ENCODE measurements around the gene MFN2. TPM values are rescaled to one million over a fixed set of nuclear protein-coding genes. Genes with fewer than 3 reads are reported as not detected.

Gene MFN2
- total RNA-seq, 1 experiment from 2014 or later = 73.9 TPM

DNA sequence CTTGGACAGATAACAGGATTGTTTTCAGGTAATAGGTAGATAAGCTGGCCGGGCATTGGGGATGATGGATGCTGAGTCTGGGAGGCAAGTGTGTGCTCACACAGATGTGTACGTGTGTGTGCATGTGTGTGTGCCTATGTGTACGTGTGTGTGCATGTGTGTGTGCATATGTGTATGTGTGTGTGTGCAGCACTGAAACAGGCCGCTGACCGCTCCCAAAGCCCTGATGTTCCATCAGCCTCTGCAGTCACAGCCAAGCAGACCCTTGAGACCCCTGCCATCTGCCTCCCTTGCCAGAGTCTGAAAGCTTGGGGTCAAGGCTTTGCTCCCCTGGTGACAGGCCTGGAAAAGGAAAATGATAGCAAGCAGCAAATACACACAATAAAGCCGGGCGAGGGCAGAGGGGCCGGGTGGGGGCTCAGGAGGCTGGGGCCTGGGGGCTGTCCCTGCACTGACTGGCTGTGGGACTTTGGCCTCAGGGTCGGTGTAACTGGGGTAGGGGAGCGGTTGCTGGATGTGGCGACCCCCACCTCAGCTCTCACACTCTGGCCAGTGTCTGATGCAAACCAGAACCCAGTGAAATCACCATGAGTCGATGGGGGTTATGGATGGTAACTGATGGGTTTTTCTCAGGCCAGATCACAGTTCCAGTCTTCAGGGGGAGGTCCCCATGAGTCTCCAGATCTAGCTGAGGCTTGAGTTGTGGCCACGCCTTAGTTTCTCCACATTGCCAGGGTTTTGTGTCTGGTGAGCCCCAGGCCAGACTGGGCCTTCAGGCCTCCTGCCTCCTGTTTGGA, 73.7 kb downstream of the MFN2 start:
- CTCF ChIA-PET = no interaction called here
- Histone ChIP-seq H3K4me1 (peaks cover 7% of the 10 kb centered on the region), H3K9me3 (no peaks in the 10 kb centered on the region), H3K27me3 (replicated peaks; ENCODE audit: control insufficient read depth, insufficient read depth, low read length) (no peaks in the 10 kb centered on the region), H3K36me3 (ENCODE audit: control insufficient read depth, insufficient read depth, low read length) (no peaks in the 10 kb centered on the region), H3K4me3 (ENCODE audit: low read depth, low read length) (no peak overlapping the region)
- DNase-seq = no peak
- POLR2A ChIA-PET = no interaction called here
- Mint-ChIP-seq H3K27me3 (ENCODE audit: insufficient read depth, unreplicated experiment) (no peaks in the 10 kb centered on the region), H3K4me1 (ENCODE audit: low read depth, unreplicated experiment) (peaks cover 11% of the 10 kb centered on the region), H3K4me3 (ENCODE audit: unreplicated experiment) (no peak overlapping the region), H3K9me3 (ENCODE audit: unreplicated experiment) (no peaks in the 10 kb centered on the region), H3K27ac (ENCODE audit: unreplicated experiment) (no peak overlapping the region), H3K36me3 (ENCODE audit: insufficient read depth, unreplicated experiment) (no peaks in the 10 kb centered on the region)
- BruUV-seq (replicated peaks) = no TSS peak
- intact Hi-C loops (cut with micrococcal nuclease; ENCODE audit: unreplicated experiment) = no loop called here
- TF ChIP-seq, protein P1, sequence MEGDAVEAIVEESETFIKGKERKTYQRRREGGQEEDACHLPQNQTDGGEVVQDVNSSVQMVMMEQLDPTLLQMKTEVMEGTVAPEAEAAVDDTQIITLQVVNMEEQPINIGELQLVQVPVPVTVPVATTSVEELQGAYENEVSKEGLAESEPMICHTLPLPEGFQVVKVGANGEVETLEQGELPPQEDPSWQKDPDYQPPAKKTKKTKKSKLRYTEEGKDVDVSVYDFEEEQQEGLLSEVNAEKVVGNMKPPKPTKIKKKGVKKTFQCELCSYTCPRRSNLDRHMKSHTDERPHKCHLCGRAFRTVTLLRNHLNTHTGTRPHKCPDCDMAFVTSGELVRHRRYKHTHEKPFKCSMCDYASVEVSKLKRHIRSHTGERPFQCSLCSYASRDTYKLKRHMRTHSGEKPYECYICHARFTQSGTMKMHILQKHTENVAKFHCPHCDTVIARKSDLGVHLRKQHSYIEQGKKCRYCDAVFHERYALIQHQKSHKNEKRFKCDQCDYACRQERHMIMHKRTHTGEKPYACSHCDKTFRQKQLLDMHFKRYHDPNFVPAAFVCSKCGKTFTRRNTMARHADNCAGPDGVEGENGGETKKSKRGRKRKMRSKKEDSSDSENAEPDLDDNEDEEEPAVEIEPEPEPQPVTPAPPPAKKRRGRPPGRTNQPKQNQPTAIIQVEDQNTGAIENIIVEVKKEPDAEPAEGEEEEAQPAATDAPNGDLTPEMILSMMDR (IDR thresholded peaks at IDR 0.05; ENCODE audit: insufficient read depth in 1 of 2, low read depth in 1 of 2, low read length in 1 of 2, severe bottlenecking in 1 of 2, unreplicated experiment in 1 of 2) = no peak

- Histone ChIP-seq H3K36me3 (ENCODE audit: control insufficient read depth, insufficient read depth, low read length) (no peaks in the 10 kb centered on the region), H3K27me3 (replicated peaks; ENCODE audit: control insufficient read depth, insufficient read depth, low read length) (no peaks in the 10 kb centered on the region), H3K9me3 (no peaks in the 10 kb centered on the region), H3K4me1 (peaks cover 7% of the 10 kb centered on the region), H3K4me3 (ENCODE audit: low read depth, low read length) (no peak overlapping the region)
- intact Hi-C loops (cut with micrococcal nuclease; ENCODE audit: unreplicated experiment) = no loop called here
- POLR2A ChIA-PET = no interaction called here
- H3K9me3 Mint-ChIP-seq (ENCODE audit: unreplicated experiment) = no peaks in the 10 kb centered on the region
- H3K27me3 Mint-ChIP-seq (ENCODE audit: insufficient read depth, unreplicated experiment) = peaks cover 4% of the 10 kb centered on the region
- no peak overlapping the region for H3K27ac Mint-ChIP-seq (ENCODE audit: unreplicated experiment)
- no peak overlapping the region for H3K4me3 Mint-ChIP-seq (ENCODE audit: unreplicated experiment)
- TF ChIP-seq, protein P1 (IDR thresholded peaks at IDR 0.05; ENCODE audit: insufficient read depth in 1 of 2, low read depth in 1 of 2, low read length in 1 of 2, severe bottlenecking in 1 of 2, unreplicated experiment in 1 of 2) = no peak
- peaks cover 11% of the 10 kb centered on the region for H3K4me1 Mint-ChIP-seq (ENCODE audit: low read depth, unreplicated experiment)
- no peaks in the 10 kb centered on the region for H3K36me3 Mint-ChIP-seq (ENCODE audit: insufficient read depth, unreplicated experiment)
- no TSS peak for BruUV-seq (replicated peaks)
- CTCF ChIA-PET = interaction anchor here (0.6 kb wide), 1 partner anchor 24 kb away, joined by 3 read pairs; no protein-coding TSS in a partner anchor
- DNase-seq = no peak
Observed at GRCh38 chr1:12055259-12055658, 75.0 kb downstream of the MFN2 start.

GRCh38 chr1:12056331-12056841, 76.1 kb downstream of the MFN2 start:
- Mint-ChIP-seq H3K9me3 (ENCODE audit: unreplicated experiment) (no peaks in the 10 kb centered on the region), H3K27me3 (ENCODE audit: insufficient read depth, unreplicated experiment) (peaks cover 4% of the 10 kb centered on the region), H3K27ac (ENCODE audit: unreplicated experiment) (no peak overlapping the region), H3K4me3 (ENCODE audit: unreplicated experiment) (no peak overlapping the region), H3K4me1 (ENCODE audit: low read depth, unreplicated experiment) (peaks cover 11% of the 10 kb centered on the region), H3K36me3 (ENCODE audit: insufficient read depth, unreplicated experiment) (no peaks in the 10 kb centered on the region)
- Histone ChIP-seq H3K4me1 (peaks cover 7% of the 10 kb centered on the region), H3K27me3 (replicated peaks; ENCODE audit: control insufficient read depth, insufficient read depth, low read length) (no peaks in the 10 kb centered on the region), H3K36me3 (ENCODE audit: control insufficient read depth, insufficient read depth, low read length) (no peaks in the 10 kb centered on the region), H3K4me3 (ENCODE audit: low read depth, low read length) (no peak overlapping the region), H3K9me3 (no peaks in the 10 kb centered on the region)
- ChIA-PET CTCF (no interaction called here), POLR2A (no interaction called here)
- TF ChIP-seq, protein P1 (IDR thresholded peaks at IDR 0.05; ENCODE audit: insufficient read depth in 1 of 2, low read depth in 1 of 2, low read length in 1 of 2, severe bottlenecking in 1 of 2, unreplicated experiment in 1 of 2) = no peak
- intact Hi-C loops (cut with micrococcal nuclease; ENCODE audit: unreplicated experiment) = no loop called here
- no peak for DNase-seq
- BruUV-seq (replicated peaks) = no TSS peak

All from Caco-2 (cell line).